ENCODE results near the gene MOCS1. TPM values are rescaled to one million over a fixed set of nuclear protein-coding genes. Genes with fewer than 3 reads are reported as not detected.

MOCS1 gene
- total and polyA plus RNA-seq, 4 donors: 10.3 to 23.0 (median 19.2) TPM

DNA sequence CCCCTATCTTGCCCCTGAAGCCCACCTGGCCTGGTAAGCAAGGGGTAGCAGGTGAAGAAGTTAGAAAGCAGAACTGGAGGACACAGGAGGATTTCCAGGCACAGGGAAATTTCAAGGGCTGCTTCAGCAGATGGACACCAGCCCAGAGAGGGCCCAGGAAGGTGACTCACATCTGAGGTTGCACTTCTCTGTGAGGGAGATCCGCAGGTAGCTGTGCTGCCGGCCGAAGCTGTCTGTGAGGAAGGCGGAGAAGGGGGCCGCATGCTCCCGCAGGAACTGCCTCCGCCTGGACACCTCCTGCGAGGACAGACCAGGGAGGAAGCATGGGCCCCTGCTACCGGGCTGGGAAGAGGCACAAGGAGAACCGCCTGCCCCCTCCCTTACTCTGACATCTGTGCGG, 7.1 kb downstream of the MOCS1 start:
- WGBS, 2 donors: 84 to 90% methylated on average over 11 of the region's 11 CpGs
- TF ChIP-seq, protein P1, sequence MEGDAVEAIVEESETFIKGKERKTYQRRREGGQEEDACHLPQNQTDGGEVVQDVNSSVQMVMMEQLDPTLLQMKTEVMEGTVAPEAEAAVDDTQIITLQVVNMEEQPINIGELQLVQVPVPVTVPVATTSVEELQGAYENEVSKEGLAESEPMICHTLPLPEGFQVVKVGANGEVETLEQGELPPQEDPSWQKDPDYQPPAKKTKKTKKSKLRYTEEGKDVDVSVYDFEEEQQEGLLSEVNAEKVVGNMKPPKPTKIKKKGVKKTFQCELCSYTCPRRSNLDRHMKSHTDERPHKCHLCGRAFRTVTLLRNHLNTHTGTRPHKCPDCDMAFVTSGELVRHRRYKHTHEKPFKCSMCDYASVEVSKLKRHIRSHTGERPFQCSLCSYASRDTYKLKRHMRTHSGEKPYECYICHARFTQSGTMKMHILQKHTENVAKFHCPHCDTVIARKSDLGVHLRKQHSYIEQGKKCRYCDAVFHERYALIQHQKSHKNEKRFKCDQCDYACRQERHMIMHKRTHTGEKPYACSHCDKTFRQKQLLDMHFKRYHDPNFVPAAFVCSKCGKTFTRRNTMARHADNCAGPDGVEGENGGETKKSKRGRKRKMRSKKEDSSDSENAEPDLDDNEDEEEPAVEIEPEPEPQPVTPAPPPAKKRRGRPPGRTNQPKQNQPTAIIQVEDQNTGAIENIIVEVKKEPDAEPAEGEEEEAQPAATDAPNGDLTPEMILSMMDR (IDR thresholded peaks at IDR 0.05; ENCODE audit: control extremely low read depth, extremely low read depth): no peak
- ATAC-seq (ENCODE audit: insufficient read depth, low FRiP score): no peak
- H3K9me3 ChIP-seq (ENCODE audit: control insufficient read depth in 4 of 4, insufficient read depth in 3 of 4, low read length in 3 of 4): no peaks in the 10 kb centered on the region
- no peaks in the 10 kb centered on the region for H3K27me3 ChIP-seq (ENCODE audit: control insufficient read depth in 3 of 3, insufficient read depth in 3 of 3, low read length in 2 of 3)
- H3K4me3 ChIP-seq: no peak overlapping the region
- peaks cover 4 to 17% (median 9%) of the 10 kb centered on the region in 4 donors for H3K36me3 ChIP-seq (ENCODE audit: control insufficient read depth in 4 of 4, insufficient read depth in 4 of 4, low read length in 4 of 4)
- no peak overlapping the region for H3K27ac ChIP-seq (ENCODE audit: low read depth in 1 of 2, low read length in 1 of 2)
- DNase-seq: no peak
- peaks cover 0 to 25% (median 4%) of the 10 kb centered on the region in 5 donors for H3K4me1 ChIP-seq (ENCODE audit: control insufficient read depth in 5 of 5, insufficient read depth in 5 of 5, low read length in 5 of 5)
- no peak overlapping the region for H3K9ac ChIP-seq (ENCODE audit: insufficient read depth in 1 of 2, low read length in 2 of 2)

- H3K4me3 ChIP-seq: no peak overlapping the region
- H3K27me3 ChIP-seq (ENCODE audit: control insufficient read depth in 3 of 3, insufficient read depth in 3 of 3, low read length in 2 of 3): no peaks in the 10 kb centered on the region
- H3K9me3 ChIP-seq (ENCODE audit: control insufficient read depth in 4 of 4, insufficient read depth in 3 of 4, low read length in 3 of 4): no peaks in the 10 kb centered on the region
- peaks cover 0 to 24% (median under 1%) of the 10 kb centered on the region in 5 donors for H3K4me1 ChIP-seq (ENCODE audit: control insufficient read depth in 5 of 5, insufficient read depth in 5 of 5, low read length in 5 of 5)
- ATAC-seq (ENCODE audit: insufficient read depth, low FRiP score) (no peak), DNase-seq (no peak)
- TF ChIP-seq, protein P1 (IDR thresholded peaks at IDR 0.05; ENCODE audit: control extremely low read depth, extremely low read depth): no peak
- peaks cover 4 to 19% (median 9%) of the 10 kb centered on the region in 4 donors for H3K36me3 ChIP-seq (ENCODE audit: control insufficient read depth in 4 of 4, insufficient read depth in 4 of 4, low read length in 4 of 4)
- 58 to 76% methylated on average over 3 of the region's 3 CpGs for WGBS, 2 donors
- H3K9ac ChIP-seq (ENCODE audit: insufficient read depth in 1 of 2, low read length in 2 of 2): no peak overlapping the region
- H3K27ac ChIP-seq (ENCODE audit: low read depth in 1 of 2, low read length in 1 of 2): no peak overlapping the region
These were observed 7.6 kb downstream of the MOCS1 start for GRCh38 chr6:39926668-39927067.

GRCh38 chr6:39925931-39926290, 8.4 kb downstream of the MOCS1 start:
- Histone ChIP-seq H3K27me3 (ENCODE audit: control insufficient read depth in 3 of 3, insufficient read depth in 3 of 3, low read length in 2 of 3) (no peaks in the 10 kb centered on the region), H3K4me1 (ENCODE audit: control insufficient read depth in 5 of 5, insufficient read depth in 5 of 5, low read length in 5 of 5) (peaks cover 0 to 20% (median 0%) of the 10 kb centered on the region in 5 donors), H3K4me3 (no peak overlapping the region), H3K9me3 (ENCODE audit: control insufficient read depth in 4 of 4, insufficient read depth in 3 of 4, low read length in 3 of 4) (no peaks in the 10 kb centered on the region), H3K27ac (ENCODE audit: low read depth in 1 of 2, low read length in 1 of 2) (no peak overlapping the region), H3K9ac (ENCODE audit: insufficient read depth in 1 of 2, low read length in 2 of 2) (no peak overlapping the region), H3K36me3 (ENCODE audit: control insufficient read depth in 4 of 4, insufficient read depth in 4 of 4, low read length in 4 of 4) (peaks cover 4 to 19% (median 9%) of the 10 kb centered on the region in 4 donors)
- TF ChIP-seq, protein P1 (IDR thresholded peaks at IDR 0.05; ENCODE audit: control extremely low read depth, extremely low read depth): no peak
- ATAC-seq (ENCODE audit: insufficient read depth, low FRiP score) (no peak), DNase-seq (no peak)
- 88 to 90% methylated on average over 3 of the region's 3 CpGs for WGBS, 2 donors

All from lung (tissue), 12 donors.